HT-29 (cell line): ENCODE measurements around the gene RPL35. TPM values are rescaled to one million over a fixed set of nuclear protein-coding genes. Genes with fewer than 3 reads are reported as not detected.
"Not testable (repeated sequence)": the region's sequence is repeated elsewhere in the genome, so short reads cannot be mapped to it uniquely, and the experiment has no call there.

Source experiments
- DNase-seq: peaks from one replicate; pipeline ENCODE4 v3.0.0-alpha.2; 2015; ENCODE audit warnings: low spot score
- total RNA-seq: library from RNA; depleted of rRNA; stranded (reverse); fragments of >200 nt; shearing (Covaris generic); gene quantifications from 2 replicates; pipeline ENCODE4 v1.2.3, GENCODE V29; 2014

RPL35 gene
- total RNA-seq, 1 experiment from 2014 or later: 3,028 TPM

GRCh38 chr9:124852829-124853531, 8.8 kb downstream of the RPL35 start, which contains the start of gene WDR38:
Gene WDR38 (plus strand): TSS chr9:124853460. CDS start chr9:124853532, 72 bp downstream.
- peak; percentile 86 for DNase-seq

DNA sequence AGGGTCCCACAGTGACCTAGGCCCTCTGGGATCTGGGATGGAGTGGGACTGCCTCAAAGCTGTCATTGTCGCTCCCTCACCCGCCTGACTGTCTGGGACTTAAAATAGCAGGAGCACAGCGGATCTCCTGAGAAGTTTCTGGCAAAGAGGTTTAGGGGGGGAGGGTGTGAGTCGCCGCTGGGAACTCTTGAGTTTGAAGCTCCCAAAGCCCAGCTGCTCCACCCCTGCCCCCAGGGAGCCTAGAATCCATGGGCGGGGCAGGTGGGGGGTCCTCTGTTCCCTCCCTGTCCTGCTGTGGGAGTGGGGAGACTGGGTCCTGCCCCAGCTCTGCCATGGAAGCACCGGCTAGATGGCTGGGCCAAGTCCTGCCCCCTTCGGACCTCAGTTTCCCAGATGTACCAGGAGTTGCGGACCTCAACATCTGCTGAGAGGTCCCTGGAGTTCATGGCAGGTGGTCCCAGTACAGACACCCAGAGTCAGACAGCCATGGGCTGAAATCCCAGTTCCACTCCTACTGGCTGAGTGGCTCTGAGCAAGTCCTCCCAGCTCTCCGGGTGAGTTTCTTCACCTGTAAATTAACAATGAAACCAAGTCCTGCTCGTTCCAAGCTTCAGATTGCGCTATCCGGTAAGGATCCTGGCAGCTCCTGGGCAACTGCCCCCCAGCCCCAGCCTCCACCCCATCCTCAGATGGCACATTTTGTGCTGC, 9.5 kb downstream of the RPL35 start:
- no peak for DNase-seq

DNA sequence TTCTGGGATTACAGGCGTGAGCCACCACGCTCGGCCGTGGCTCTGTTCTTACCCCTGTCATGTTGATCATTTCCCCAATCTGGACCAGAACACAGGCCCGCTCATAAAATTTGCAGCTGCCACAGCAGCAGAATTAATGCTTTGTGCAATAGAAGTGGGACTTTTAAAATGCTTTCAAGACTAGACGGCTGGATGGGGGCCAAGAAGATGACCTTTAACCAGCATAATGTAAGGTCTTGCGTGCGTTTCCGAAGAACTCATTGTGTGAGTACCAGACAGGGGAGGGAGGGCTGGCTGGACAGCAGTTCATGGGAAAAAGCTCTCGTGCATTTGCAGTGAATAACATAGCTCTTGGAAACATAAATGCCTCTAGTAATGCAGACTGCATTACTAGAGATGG, 12.0 kb downstream of the RPL35 start:
- DNase-seq: peak; percentile 47

GRCh38 chr9:124846969-124847368, 14.8 kb downstream of the RPL35 start:
- no peak for DNase-seq

DNA sequence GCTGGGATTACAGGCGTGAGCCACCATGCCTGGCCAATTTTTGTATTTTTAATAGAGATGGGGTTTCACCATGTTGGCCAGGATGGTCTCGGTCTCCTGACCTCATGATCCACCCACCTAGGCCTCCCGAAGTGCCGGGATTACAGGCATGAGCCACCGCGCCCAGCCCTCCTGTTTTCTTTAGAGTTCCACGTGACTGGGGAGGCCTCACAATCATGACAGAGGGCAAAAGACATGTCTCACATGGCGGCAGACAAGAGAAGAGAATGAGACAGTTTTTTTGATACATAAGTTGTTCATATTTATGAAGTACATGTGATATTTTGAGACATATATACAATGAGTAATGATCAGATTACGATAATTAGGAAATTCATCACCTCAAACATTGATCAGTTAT, 15.3 kb downstream of the RPL35 start:
- not testable (repeated sequence) for DNase-seq

DNA sequence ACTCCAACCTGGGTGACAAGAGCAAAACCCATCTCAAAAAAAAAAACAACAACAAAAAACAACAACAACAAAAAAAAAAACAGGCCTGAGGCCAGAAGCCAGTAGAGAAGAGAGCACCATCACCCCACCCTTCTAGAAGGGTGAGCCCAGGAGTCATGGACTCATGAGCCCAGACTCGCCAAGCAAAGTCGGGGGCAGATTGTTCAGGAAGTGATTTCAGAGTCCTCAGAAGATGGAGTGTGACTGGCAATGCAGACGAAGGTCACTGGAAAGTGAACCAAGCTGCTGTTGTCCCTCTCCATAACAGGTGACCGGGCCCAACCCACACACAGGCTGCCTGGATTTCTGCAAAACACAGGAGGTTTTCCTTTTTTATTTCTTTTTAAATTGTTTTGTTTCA, 17.5 kb downstream of the RPL35 start:
- DNase-seq: no peak

- no peak for DNase-seq
Observed at GRCh38 chr9:124843456-124844034, 18.2 kb downstream of the RPL35 start.

- no peak for DNase-seq
Observed at GRCh38 chr9:124841075-124841821, 20.5 kb downstream of the RPL35 start.

DNA sequence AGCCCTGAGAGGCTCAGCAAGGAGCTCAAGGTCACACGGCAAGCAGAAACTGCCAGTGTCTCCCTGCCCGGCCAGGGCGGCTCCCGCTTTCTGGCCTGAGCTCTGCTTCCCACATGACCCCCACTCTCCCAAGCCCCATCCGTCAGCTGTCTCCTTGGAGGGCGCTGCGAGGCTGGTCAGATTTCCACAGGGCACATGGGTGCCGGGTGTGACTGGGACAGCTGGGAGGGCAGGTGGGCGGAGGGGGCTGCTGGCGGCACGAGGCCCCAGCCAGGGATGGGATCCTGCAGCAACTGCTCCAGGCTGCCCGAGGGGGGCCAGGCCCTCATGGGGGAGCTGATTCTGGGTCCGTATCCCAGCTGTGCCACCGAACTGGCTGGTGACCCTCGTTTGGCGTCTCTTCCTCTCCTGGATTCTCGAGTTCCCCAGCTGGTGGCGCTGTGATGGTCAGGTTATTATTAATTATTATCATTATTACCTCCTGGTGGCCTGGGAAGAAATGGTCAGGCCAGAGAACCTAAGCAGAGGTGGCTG, 21.4 kb downstream of the RPL35 start:
- DNase-seq: no peak

DNA sequence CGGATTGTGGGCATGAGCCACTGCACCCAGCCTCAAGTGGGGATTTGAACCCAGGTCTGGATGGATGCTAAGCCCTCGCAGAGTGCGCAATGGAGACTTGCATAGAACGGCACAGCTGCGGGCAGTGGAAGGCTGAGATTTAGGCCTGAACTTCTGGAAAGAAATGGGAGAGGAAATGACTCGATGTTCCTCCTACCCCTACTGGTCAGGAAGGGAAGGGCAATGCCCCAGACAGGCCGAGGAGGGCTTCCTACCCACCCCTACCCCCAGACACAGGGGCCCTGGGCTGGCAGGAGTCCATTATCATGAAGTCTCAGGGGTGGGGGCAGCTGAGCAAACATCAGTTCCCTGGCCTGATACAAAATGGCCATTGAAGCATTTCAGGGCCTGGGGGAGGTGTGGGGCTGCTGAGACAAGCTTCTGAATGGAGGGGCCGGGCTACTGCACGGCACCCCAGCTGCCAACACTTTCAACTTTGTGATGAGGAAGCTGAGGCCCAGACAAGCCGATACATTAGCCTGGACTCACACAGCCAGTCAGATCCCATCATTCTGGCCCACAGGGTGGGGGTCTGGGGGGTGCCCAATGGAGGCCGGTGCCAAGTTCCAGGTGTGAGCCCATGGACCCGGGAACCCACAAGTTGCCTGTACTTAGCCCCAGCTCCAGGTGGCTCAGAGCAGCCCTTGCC, 22.0 kb downstream of the RPL35 start:
- no peak for DNase-seq

DNA sequence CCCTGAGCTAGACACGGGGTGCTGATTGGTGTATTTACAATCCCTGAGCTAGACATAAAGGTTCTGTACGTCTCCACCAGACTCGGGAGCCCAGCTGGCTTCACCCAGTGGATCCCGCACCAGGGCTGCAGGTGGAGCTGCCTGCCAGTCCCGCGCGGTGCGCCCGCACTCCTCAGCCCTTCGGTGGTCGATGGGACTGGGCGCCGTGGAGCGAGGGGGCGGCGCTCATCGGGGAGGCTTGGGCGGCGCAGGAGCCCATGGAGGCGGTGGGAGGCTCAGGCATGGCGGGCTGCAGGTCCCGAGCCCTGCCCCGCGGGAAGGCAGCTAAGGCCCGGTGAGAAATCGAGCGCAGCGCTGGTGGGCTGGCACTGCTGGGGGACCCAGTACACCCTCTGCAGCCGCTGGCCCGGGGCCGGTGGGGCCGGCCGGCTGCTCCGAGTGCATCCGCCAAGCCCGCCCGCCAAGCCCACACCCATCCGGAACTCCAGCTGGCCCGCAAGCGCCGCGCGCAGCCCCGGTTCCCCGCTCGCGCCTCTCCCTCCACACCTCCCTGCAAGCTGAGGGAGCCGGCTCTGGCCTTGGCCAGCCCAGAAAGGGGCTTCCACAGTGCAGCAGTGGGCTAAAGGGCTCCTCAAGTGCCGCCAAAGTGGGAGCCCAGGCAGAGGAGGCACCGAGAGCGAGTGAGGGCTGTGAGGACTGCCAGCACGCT, 23.0 kb downstream of the RPL35 start:
- DNase-seq: not testable (repeated sequence)

DNA sequence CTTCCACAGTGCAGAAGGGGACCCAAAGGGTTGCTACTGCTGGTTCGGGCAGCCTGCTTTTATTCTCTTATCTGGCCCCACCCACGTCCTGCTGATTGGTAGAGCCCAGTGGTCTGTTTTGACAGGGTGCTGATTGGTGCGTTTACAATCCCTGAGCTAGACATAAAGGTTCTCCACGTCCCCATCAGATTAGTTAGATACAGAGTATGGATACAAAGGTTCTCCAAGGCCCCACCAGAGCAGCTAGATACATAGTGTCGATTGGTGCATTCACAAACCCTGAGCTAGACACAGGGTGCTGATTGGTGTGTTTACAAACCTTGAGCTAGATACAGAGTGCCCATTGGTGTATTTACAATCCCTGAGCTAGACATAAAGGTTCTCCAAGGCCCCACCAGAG, 23.6 kb downstream of the RPL35 start:
- not testable (repeated sequence) for DNase-seq

- peak; percentile 91 for DNase-seq
Observed at GRCh38 chr9:124835026-124835557, 26.7 kb downstream of the RPL35 start.

GRCh38 chr9:124834591-124834990, 27.2 kb downstream of the RPL35 start:
- peak; percentile 68 for DNase-seq

- no peak for DNase-seq
Observed at GRCh38 chr9:124831642-124832364, 30.0 kb downstream of the RPL35 start.

DNA sequence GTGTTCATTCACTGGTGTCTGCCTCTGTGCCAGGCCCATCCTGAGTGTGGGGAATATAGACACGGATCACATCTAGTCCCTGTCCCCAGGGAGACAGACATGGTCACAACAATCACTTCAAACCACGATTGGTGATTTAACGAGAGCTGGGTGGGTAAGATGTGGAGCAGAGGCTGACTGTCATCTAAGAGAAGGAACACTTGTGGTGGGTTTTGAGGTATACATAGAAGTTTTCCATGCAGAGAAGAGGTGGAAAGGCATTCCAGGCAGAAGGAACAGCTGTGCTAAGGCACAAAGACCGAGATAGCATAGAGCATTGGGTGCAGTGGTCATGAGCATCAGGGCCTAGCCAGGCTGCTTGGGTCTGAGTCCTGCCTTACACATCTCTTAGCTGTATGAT, 31.2 kb downstream of the RPL35 start:
- no peak for DNase-seq

GRCh38 chr9:124829334-124829669, 32.5 kb downstream of the RPL35 start:
- peak; percentile 14 for DNase-seq

DNA sequence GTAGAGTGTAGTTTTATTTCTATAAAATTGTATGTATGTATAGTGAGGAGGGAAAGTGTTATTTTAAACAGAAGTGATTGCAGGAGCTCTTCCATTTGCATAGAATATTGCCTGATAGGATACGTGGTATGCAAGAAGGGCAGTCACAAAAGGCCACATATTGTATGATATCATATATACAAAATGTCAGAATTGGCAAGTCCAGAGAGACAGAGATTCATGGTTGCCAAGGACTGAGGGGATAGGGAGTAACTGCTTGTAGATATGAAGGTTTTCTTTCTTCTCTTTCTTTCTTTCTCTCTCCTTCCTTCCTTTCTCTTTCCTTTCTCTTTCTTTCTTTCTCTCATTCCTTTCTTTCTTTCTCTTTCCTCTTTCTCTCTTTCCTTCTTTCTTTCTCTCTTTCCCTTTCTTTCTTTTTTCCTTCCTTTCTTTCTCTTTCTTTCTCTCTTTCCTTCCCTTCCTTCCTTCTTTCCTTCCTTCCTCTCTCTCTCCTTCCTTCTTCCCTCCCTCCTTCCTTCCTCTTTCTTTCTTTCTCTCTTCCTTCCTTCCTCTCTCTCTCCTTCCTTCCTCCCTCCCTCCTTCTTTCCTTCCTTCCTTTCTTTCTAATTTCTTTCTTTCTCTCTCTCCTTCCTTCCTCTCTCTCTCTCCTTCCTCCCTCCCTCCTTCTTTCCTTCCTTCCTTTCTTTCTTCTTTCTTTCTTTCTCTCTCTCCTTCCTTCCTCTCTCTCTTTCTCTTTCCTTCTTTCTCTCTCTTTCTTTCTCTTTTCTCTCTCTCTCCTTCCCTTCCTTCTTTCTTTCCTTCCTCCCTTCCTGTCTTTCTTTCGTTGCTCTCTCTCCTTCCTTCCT, 33.0 kb downstream of the RPL35 start:
- DNase-seq: no peak
